A673 (cell line): ENCODE measurements around the gene ZBTB12. TPM values are rescaled to one million over a fixed set of nuclear protein-coding genes. Genes with fewer than 3 reads are reported as not detected.

Source experiments
- BruUV-seq: library from RNA; stranded (reverse); fragments of 400-500 nt; replicated peaks from 2 replicates; lab custom pipeline; 2021; lab: Mats Ljungman, UMichigan
- CTCF ChIA-PET: fragments of 300-600 bp; sonication (Branson Sonifier 250); formaldehyde crosslinking; loops from one replicate; lab custom pipeline; 2022; ENCODE audit warnings: antibody characterized with exemption; lab: Charles Lee
- POLR2A ChIA-PET: fragments of 300-600 bp; sonication (Branson Sonifier 250); formaldehyde crosslinking; loops from one replicate; lab custom pipeline; 2022; ENCODE audit warnings: antibody characterized with exemption; ENCODE audit not compliant: low non-redundant PET; lab: Charles Lee
- DNase-seq: peaks from one replicate; pipeline ENCODE4 v3.0.0-alpha.2; 2015; ENCODE audit warnings: low spot score
- H3K27ac ChIP-seq: fragments of 200-600 bp; sonication (generic); 2 replicates; pipeline ENCODE4 v1.5.1; 2016; ENCODE audit warnings: mixed run types, low read depth, mild to moderate bottlenecking, mixed read lengths, antibody characterized with exemption, low read length; ENCODE audit not compliant: poor library complexity, severe bottlenecking
- H3K27me3 ChIP-seq: fragments of 200-600 bp; sonication (generic); replicated peaks from 2 replicates; pipeline ENCODE4 v1.6.1; 2017; ENCODE audit warnings: mixed run types, low read depth, mild to moderate bottlenecking, mixed read lengths, antibody characterized with exemption, low read length; ENCODE audit not compliant: insufficient read depth, poor library complexity
- H3K36me3 ChIP-seq: fragments of 200-600 bp; sonication (generic); 2 replicates; pipeline ENCODE4 v1.6.1; 2016; ENCODE audit warnings: mixed run types, mild to moderate bottlenecking, mixed read lengths, antibody characterized with exemption, low read length; ENCODE audit not compliant: insufficient read depth, poor library complexity, severe bottlenecking
- H3K4me1 ChIP-seq: fragments of 200-600 bp; sonication (generic); 2 replicates; pipeline ENCODE4 v1.6.1; 2017; ENCODE audit warnings: mixed run types, mild to moderate bottlenecking, mixed read lengths, antibody characterized with exemption, low read length; ENCODE audit not compliant: insufficient read depth, poor library complexity, severe bottlenecking
- H3K4me3 ChIP-seq: fragments of 200-600 bp; sonication (generic); 2 replicates; pipeline ENCODE4 v1.5.1; 2016; ENCODE audit warnings: low read depth, mixed run types, mild to moderate bottlenecking, mixed read lengths, low read length; ENCODE audit not compliant: poor library complexity, severe bottlenecking
- H3K9me3 ChIP-seq: fragments of 200-600 bp; sonication (generic); 2 replicates; pipeline ENCODE4 v1.6.1; 2016; ENCODE audit warnings: mixed run types, low read depth, mild to moderate bottlenecking, mixed read lengths, antibody characterized with exemption, low read length; ENCODE audit not compliant: poor library complexity, severe bottlenecking
- EZH2 ChIP-seq: fragments of 200-600 bp; sonication (generic); IDR thresholded peaks from 2 replicates; pipeline ENCODE4 v1.6.1; 2017; ENCODE audit warnings: borderline replicate concordance, low read depth, mild to moderate bottlenecking, mixed read lengths, antibody characterized with exemption, low read length; ENCODE audit not compliant: poor library complexity, severe bottlenecking
- intact Hi-C: fragments of 100-400 bp; cut with micrococcal nuclease; formaldehyde crosslinking; loops from one replicate; pipeline ENCODE4 v1.10.0; 2022; ENCODE audit not compliant: unreplicated experiment
- total RNA-seq: library from RNA; stranded (reverse); gene quantifications from 2 replicates; pipeline ENCODE4 v1.2.3, GENCODE V29; 2021
- TF ChIP-seq, protein P1 (sequence below): fragments of 300-800, 200-600 bp; sonication (generic); conservative IDR thresholded peaks from 2 replicates; pipeline ENCODE4 v1.5.1; 2017; ENCODE audit warnings: low read depth, mild to moderate bottlenecking, antibody characterized with exemption, low read length, moderate library complexity, mixed read lengths

Gene ZBTB12
- total RNA-seq, 1 experiment from 2014 or later = 21.3 TPM

DNA sequence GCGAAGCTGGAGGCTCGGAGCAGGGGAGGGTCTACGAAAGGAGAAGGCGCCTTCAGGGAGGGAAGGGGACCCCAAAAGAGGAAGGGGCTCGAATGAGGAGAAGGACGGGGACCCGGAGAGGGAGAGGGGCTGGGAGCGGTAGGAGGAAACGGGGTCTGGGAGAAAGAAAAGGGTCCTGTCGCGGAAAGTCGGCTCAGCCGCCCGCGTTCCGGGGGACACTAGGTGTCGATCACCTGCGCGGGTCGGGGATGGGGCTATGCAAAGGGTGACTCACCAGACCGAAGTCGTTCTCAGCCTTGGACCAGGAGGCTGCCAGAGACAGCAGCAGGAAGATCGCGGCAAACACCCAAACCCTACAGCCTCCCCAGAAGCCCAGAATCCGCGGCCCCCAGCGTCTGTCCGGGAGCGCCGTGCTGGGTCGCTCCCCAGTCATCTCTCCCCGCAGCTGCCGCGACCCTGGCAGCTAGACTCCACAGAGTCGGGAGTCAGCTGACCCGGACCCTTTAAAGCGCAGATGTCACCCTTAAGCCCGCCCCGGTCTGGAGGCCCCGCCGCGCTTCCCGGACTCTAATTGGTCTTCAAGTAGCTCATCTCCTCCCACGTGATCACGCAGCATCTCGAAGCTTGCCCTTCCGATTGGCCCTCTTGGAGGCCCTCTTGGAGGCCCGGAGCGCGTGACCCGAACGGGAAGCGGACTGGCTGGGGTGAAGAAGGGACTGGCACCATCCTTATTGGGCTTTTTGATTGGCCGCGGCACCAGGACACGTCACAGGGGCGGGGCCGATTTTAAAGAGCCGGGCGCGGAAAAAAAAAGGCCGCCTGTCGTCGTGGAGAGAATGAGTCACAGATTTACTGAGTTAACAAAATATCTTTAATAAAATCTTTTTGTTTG is 39.3 kb downstream of the ZBTB12 start, which contains the start of gene NEU1:
TSS of gene NEU1 (minus strand) at position 478 of the 892 bp plus-strand sequence. CDS start at position 433, 45 bp downstream.
- CTCF ChIA-PET = no interaction called here
- BruUV-seq = no TSS peak
- Histone ChIP-seq H3K9me3 (no peaks in the 10 kb centered on the region), H3K36me3 (peaks cover 6% of the 10 kb centered on the region), H3K27ac (peak within 1 kb of the TSS; percentile 81), H3K4me1 (peaks cover 6% of the 10 kb centered on the region), H3K4me3 (peak within 1 kb of the TSS; percentile 72), H3K27me3 (no peaks in the 10 kb centered on the region)
- peak; percentile 100 for DNase-seq
- intact Hi-C loops = loop anchor here (1.0 to 2.0 kb wide), 2 partner anchors 36 to 125 kb away; no protein-coding TSS in a partner anchor
- no peak for TF ChIP-seq EZH2
- TF ChIP-seq, protein P1, sequence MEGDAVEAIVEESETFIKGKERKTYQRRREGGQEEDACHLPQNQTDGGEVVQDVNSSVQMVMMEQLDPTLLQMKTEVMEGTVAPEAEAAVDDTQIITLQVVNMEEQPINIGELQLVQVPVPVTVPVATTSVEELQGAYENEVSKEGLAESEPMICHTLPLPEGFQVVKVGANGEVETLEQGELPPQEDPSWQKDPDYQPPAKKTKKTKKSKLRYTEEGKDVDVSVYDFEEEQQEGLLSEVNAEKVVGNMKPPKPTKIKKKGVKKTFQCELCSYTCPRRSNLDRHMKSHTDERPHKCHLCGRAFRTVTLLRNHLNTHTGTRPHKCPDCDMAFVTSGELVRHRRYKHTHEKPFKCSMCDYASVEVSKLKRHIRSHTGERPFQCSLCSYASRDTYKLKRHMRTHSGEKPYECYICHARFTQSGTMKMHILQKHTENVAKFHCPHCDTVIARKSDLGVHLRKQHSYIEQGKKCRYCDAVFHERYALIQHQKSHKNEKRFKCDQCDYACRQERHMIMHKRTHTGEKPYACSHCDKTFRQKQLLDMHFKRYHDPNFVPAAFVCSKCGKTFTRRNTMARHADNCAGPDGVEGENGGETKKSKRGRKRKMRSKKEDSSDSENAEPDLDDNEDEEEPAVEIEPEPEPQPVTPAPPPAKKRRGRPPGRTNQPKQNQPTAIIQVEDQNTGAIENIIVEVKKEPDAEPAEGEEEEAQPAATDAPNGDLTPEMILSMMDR = no peak
- POLR2A ChIA-PET = interaction anchor here (0.6 to 0.7 kb wide), 2 partner anchors 36 to 184 kb away, joined by 3 to 5 read pairs; no protein-coding TSS in a partner anchor

DNA sequence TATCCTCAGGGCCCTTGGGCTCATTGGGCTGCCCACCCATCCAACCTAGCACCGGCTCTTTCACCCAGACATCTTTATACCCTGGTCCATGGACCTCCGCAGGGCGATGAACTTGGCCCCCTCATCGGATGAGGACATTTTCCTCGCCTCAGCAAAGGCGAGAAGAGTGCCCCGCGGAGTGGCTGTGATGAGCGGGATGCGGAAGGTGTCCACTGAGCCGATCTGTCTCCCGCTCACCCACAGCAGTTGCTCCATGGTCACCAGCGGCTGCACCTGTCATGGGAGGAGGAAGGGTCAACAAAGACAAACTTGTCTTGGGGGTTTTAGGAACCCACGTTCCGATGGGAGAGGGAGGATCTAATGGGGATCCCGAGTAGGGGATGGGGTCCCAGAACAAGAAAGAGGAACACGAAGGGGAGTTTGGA is 40.0 kb downstream of the ZBTB12 start:
- Histone ChIP-seq H3K27ac (peak overlapping the region; percentile 68), H3K4me1 (peaks cover 6% of the 10 kb centered on the region), H3K9me3 (no peaks in the 10 kb centered on the region), H3K4me3 (peak overlapping the region; percentile 72), H3K36me3 (peaks cover 6% of the 10 kb centered on the region), H3K27me3 (no peaks in the 10 kb centered on the region)
- ChIA-PET POLR2A (interaction anchor here (0.6 kb wide), 1 partner anchor 36 kb away, joined by 5 read pairs; no protein-coding TSS in a partner anchor), CTCF (no interaction called here)
- intact Hi-C loops = loop anchor here (2.0 kb wide), 1 partner anchor 37 kb away; no protein-coding TSS in a partner anchor
- BruUV-seq = no TSS peak
- no peak for TF ChIP-seq EZH2
- TF ChIP-seq, protein P1 = no peak
- DNase-seq = no peak

DNA sequence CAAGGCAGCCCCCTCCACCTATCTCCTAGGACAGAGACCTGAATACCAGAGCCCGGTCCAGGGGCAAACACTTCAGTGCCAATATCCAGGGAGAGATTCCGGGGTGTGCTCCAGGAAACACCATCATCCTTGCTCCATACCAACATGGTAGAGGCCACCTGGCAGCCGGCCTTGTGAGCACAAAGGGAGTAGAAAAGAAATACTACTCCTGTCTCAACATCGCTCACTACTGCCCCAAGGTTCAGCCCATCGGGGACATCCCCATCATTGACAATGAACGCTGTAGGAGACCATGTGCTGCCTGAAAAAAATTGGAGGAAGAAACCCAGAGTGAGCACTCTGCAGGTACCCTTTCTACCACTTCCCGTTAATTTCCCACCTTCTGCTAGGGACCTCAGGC is 40.7 kb downstream of the ZBTB12 start:
- Histone ChIP-seq H3K4me1 (peaks cover 6% of the 10 kb centered on the region), H3K9me3 (no peaks in the 10 kb centered on the region), H3K27me3 (no peaks in the 10 kb centered on the region), H3K36me3 (peaks cover 6% of the 10 kb centered on the region), H3K27ac (no peak overlapping the region), H3K4me3 (no peak overlapping the region)
- no peak for DNase-seq
- CTCF ChIA-PET = no interaction called here
- POLR2A ChIA-PET = no interaction called here
- no TSS peak for BruUV-seq
- intact Hi-C loops = no loop called here
- TF ChIP-seq, protein P1 = no peak
- TF ChIP-seq EZH2 = no peak
